A673 (cell line): Measurements from ENCODE around the gene KCNA2.

Experiments used
- CTCF ChIP-seq: fragments of 300-800, 200-600 bp; sonication (generic); conservative IDR thresholded peaks from 2 replicates; pipeline ENCODE4 v1.5.1; 2017; ENCODE audit warnings: low read depth, mild to moderate bottlenecking, antibody characterized with exemption, low read length, moderate library complexity, mixed read lengths
- EZH2 ChIP-seq: fragments of 200-600 bp; sonication (generic); IDR thresholded peaks from 2 replicates; pipeline ENCODE4 v1.6.1; 2017; ENCODE audit warnings: borderline replicate concordance, low read depth, mild to moderate bottlenecking, mixed read lengths, antibody characterized with exemption, low read length; ENCODE audit not compliant: poor library complexity, severe bottlenecking

- TF ChIP-seq CTCF (no peak), EZH2 (no peak)
These were observed 3.7 kb downstream of the KCNA2 start for GRCh38 chr1:110602466-110602865.
